ENCODE data around the gene PDK2. TPM values are rescaled to one million over a fixed set of nuclear protein-coding genes. Genes with fewer than 3 reads are reported as not detected.

Gene PDK2
- total and polyA plus RNA-seq, 2 experiments from 2014 or later = 12.0 to 15.9 TPM

GRCh38 chr17:50087912-50088405, 7.2 kb upstream of the PDK2 start (continued):
- TF ChIP-seq EZH2phosphoT487 (IDR thresholded peaks at IDR 0.05; ENCODE audit: unreplicated experiment) (no peak), ZNF331 (CRISPR knock-in tag; IDR thresholded peaks at IDR 0.05; ENCODE audit: low read depth) (no peak), JUNB (IDR thresholded peaks at IDR 0.05; ENCODE audit: unreplicated experiment) (no peak)
- TF ChIP-seq, protein P1, sequence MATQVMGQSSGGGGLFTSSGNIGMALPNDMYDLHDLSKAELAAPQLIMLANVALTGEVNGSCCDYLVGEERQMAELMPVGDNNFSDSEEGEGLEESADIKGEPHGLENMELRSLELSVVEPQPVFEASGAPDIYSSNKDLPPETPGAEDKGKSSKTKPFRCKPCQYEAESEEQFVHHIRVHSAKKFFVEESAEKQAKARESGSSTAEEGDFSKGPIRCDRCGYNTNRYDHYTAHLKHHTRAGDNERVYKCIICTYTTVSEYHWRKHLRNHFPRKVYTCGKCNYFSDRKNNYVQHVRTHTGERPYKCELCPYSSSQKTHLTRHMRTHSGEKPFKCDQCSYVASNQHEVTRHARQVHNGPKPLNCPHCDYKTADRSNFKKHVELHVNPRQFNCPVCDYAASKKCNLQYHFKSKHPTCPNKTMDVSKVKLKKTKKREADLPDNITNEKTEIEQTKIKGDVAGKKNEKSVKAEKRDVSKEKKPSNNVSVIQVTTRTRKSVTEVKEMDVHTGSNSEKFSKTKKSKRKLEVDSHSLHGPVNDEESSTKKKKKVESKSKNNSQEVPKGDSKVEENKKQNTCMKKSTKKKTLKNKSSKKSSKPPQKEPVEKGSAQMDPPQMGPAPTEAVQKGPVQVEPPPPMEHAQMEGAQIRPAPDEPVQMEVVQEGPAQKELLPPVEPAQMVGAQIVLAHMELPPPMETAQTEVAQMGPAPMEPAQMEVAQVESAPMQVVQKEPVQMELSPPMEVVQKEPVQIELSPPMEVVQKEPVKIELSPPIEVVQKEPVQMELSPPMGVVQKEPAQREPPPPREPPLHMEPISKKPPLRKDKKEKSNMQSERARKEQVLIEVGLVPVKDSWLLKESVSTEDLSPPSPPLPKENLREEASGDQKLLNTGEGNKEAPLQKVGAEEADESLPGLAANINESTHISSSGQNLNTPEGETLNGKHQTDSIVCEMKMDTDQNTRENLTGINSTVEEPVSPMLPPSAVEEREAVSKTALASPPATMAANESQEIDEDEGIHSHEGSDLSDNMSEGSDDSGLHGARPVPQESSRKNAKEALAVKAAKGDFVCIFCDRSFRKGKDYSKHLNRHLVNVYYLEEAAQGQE (IDR thresholded peaks at IDR 0.05; ENCODE audit: unreplicated experiment) = no peak

- DNase-seq (ENCODE audit: low spot score) = no peak
- H3K79me2 ChIP-seq (replicated peaks; ENCODE audit: insufficient read depth) = no peaks in the 10 kb centered on the region
- Mint-ChIP-seq H3K4me1 (no peaks in the 10 kb centered on the region; the same call in 2 of the 3 replicates), H3K27ac (no peak overlapping the region), H3K36me3 (ENCODE audit: low read depth) (no peaks in the 10 kb centered on the region), H3K4me3 (no peak overlapping the region), H3K27me3 (ENCODE audit: insufficient read depth, low read depth, poor library complexity) (peaks cover 3% of the 10 kb centered on the region), H3K9me3 (no peaks in the 10 kb centered on the region; the same call in 2 of the 3 replicates)
- H3K27ac ChIP-seq (ENCODE audit: low read depth) = no peak overlapping the region
- H3K27me3 ChIP-seq (ENCODE audit: insufficient read depth) = no peaks in the 10 kb centered on the region
- no peak for ATAC-seq
- no peak overlapping the region for H3K4me3 ChIP-seq
- no peak overlapping the region for H2AFZ ChIP-seq
- no peaks in the 10 kb centered on the region for H3K36me3 ChIP-seq (ENCODE audit: insufficient read depth)
- H4K20me1 ChIP-seq (replicated peaks; ENCODE audit: insufficient read depth) = no peaks in the 10 kb centered on the region
- H3K9me2 ChIP-seq (ENCODE audit: insufficient read depth) = no peaks in the 10 kb centered on the region
- TF ChIP-seq STAT1 (IDR thresholded peaks at IDR 0.05; ENCODE audit: unreplicated experiment) (no peak), ZNF114 (CRISPR knock-in tag; IDR thresholded peaks at IDR 0.05) (no peak)
- TF ChIP-seq, protein P2, sequence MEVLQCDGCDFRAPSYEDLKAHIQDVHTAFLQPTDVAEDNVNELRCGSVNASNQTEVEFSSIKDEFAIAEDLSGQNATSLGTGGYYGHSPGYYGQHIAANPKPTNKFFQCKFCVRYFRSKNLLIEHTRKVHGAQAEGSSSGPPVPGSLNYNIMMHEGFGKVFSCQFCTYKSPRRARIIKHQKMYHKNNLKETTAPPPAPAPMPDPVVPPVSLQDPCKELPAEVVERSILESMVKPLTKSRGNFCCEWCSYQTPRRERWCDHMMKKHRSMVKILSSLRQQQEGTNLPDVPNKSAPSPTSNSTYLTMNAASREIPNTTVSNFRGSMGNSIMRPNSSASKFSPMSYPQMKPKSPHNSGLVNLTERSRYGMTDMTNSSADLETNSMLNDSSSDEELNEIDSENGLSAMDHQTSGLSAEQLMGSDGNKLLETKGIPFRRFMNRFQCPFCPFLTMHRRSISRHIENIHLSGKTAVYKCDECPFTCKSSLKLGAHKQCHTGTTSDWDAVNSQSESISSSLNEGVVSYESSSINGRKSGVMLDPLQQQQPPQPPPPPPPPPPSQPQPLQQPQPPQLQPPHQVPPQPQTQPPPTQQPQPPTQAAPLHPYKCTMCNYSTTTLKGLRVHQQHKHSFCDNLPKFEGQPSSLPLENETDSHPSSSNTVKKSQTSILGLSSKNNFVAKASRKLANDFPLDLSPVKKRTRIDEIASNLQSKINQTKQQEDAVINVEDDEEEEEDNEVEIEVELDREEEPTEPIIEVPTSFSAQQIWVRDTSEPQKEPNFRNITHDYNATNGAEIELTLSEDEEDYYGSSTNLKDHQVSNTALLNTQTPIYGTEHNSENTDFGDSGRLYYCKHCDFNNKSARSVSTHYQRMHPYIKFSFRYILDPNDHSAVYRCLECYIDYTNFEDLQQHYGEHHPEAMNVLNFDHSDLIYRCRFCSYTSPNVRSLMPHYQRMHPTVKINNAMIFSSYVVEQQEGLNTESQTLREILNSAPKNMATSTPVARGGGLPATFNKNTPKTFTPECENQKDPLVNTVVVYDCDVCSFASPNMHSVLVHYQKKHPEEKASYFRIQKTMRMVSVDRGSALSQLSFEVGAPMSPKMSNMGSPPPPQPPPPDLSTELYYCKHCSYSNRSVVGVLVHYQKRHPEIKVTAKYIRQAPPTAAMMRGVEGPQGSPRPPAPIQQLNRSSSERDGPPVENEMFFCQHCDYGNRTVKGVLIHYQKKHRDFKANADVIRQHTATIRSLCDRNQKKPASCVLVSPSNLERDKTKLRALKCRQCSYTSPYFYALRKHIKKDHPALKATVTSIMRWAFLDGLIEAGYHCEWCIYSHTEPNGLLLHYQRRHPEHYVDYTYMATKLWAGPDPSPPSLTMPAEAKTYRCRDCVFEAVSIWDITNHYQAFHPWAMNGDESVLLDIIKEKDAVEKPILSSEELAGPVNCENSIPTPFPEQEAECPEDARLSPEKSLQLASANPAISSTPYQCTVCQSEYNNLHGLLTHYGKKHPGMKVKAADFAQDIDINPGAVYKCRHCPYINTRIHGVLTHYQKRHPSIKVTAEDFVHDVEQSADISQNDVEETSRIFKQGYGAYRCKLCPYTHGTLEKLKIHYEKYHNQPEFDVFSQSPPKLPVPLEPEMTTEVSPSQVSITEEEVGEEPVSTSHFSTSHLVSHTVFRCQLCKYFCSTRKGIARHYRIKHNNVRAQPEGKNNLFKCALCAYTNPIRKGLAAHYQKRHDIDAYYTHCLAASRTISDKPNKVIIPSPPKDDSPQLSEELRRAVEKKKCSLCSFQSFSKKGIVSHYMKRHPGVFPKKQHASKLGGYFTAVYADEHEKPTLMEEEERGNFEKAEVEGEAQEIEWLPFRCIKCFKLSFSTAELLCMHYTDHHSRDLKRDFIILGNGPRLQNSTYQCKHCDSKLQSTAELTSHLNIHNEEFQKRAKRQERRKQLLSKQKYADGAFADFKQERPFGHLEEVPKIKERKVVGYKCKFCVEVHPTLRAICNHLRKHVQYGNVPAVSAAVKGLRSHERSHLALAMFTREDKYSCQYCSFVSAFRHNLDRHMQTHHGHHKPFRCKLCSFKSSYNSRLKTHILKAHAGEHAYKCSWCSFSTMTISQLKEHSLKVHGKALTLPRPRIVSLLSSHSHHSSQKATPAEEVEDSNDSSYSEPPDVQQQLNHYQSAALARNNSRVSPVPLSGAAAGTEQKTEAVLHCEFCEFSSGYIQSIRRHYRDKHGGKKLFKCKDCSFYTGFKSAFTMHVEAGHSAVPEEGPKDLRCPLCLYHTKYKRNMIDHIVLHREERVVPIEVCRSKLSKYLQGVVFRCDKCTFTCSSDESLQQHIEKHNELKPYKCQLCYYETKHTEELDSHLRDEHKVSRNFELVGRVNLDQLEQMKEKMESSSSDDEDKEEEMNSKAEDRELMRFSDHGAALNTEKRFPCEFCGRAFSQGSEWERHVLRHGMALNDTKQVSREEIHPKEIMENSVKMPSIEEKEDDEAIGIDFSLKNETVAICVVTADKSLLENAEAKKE (CRISPR knock-in tag; IDR thresholded peaks at IDR 0.05) = no peak
- H3F3A ChIP-seq (replicated peaks; ENCODE audit: low read depth) = peaks cover 2% of the 10 kb centered on the region; the same call in 1 of the 2 replicates
- no peak overlapping the region for H3K4me2 ChIP-seq
- no peaks in the 10 kb centered on the region for H3K4me1 ChIP-seq (ENCODE audit: insufficient read depth)
These were observed 6.0 kb upstream of the PDK2 start for GRCh38 chr17:50088952-50089825.
